ENCODE results near the gene SUCLG2. TPM values are rescaled to one million over a fixed set of nuclear protein-coding genes. Genes with fewer than 3 reads are reported as not detected.
A peak's percentile ranks its signal among the peaks of the same experiment; 100 is the strongest.

Gene SUCLG2
- 42.2 and 49.9 TPM in 2 replicates for total RNA-seq

GRCh38 chr3:67654099-67654843 is at the start of gene SUCLG2:
Gene SUCLG2 (minus strand): TSS chr3:67654612. CDS start chr3:67654586, 26 bp downstream.
- DNase-seq (ENCODE audit: low read depth, low spot score), result peak; percentile 60

GRCh38 chr3:67700596-67700995 is 46.2 kb upstream of the SUCLG2 start:
- DNase-seq (ENCODE audit: low read depth, low spot score), result no peak

- no peak for DNase-seq (ENCODE audit: low read depth, low spot score)
Observed at GRCh38 chr3:67699882-67700281, 45.5 kb upstream of the SUCLG2 start.

GRCh38 chr3:67692621-67693020 is 38.2 kb upstream of the SUCLG2 start:
- DNase-seq (ENCODE audit: low read depth, low spot score), result no peak

- no peak for DNase-seq (ENCODE audit: low read depth, low spot score)
Observed at GRCh38 chr3:67691926-67692325, 37.5 kb upstream of the SUCLG2 start.

GRCh38 chr3:67691207-67691606 is 36.8 kb upstream of the SUCLG2 start:
- no peak for DNase-seq (ENCODE audit: low read depth, low spot score)

GRCh38 chr3:67689806-67690205 is 35.4 kb upstream of the SUCLG2 start:
- DNase-seq (ENCODE audit: low read depth, low spot score), result no peak

GRCh38 chr3:67688231-67688630 is 33.8 kb upstream of the SUCLG2 start:
- DNase-seq (ENCODE audit: low read depth, low spot score), result no peak

GRCh38 chr3:67686069-67686468 is 31.7 kb upstream of the SUCLG2 start:
- no peak for DNase-seq (ENCODE audit: low read depth, low spot score)

- no peak for DNase-seq (ENCODE audit: low read depth, low spot score)
Observed at GRCh38 chr3:67685499-67685898, 31.1 kb upstream of the SUCLG2 start.

- no peak for DNase-seq (ENCODE audit: low read depth, low spot score)
Observed at GRCh38 chr3:67684211-67684610, 29.8 kb upstream of the SUCLG2 start.

- no peak for DNase-seq (ENCODE audit: low read depth, low spot score)
Observed at GRCh38 chr3:67683522-67683921, 29.1 kb upstream of the SUCLG2 start.

GRCh38 chr3:67678665-67679064 is 24.3 kb upstream of the SUCLG2 start:
- no peak for DNase-seq (ENCODE audit: low read depth, low spot score)

- DNase-seq (ENCODE audit: low read depth, low spot score), result no peak
Observed at GRCh38 chr3:67674055-67674454, 19.6 kb upstream of the SUCLG2 start.

- no peak for DNase-seq (ENCODE audit: low read depth, low spot score)
Observed at GRCh38 chr3:67662733-67663132, 8.3 kb upstream of the SUCLG2 start.

- no peak for DNase-seq (ENCODE audit: low read depth, low spot score)
Observed at GRCh38 chr3:67661089-67661488, 6.7 kb upstream of the SUCLG2 start.

- no peak for DNase-seq (ENCODE audit: low read depth, low spot score)
Observed at GRCh38 chr3:67657192-67657591, 2.8 kb upstream of the SUCLG2 start.

GRCh38 chr3:67656614-67657013 is 2.2 kb upstream of the SUCLG2 start:
- DNase-seq (ENCODE audit: low read depth, low spot score), result no peak

- DNase-seq (ENCODE audit: low read depth, low spot score), result no peak
Observed at GRCh38 chr3:67655364-67656121, 1.1 kb upstream of the SUCLG2 start.

GRCh38 chr3:67654844-67655177 is 399 bp upstream of the SUCLG2 start:
- DNase-seq (ENCODE audit: low read depth, low spot score), result no peak

- DNase-seq (ENCODE audit: low read depth, low spot score), result no peak
Observed at GRCh38 chr3:67653425-67654098, 850 bp downstream of the SUCLG2 start.

- no peak for DNase-seq (ENCODE audit: low read depth, low spot score)
Observed at GRCh38 chr3:67650084-67650483, 4.3 kb downstream of the SUCLG2 start.
